HEK293 (cell line): ENCODE data around the gene NEK1.

ENCODE experiments used
- CTCF ChIA-PET: fragments of 350-600 bp; formaldehyde crosslinking; extraction: SDS; loops from one replicate; lab custom pipeline; 2021; ENCODE audit warnings: antibody characterized with exemption; lab: Yijun Ruan, JAX
- POLR2A ChIA-PET: fragments of 300-600 bp; formaldehyde crosslinking; extraction: SDS; loops from one replicate; lab custom pipeline; 2020; ENCODE audit warnings: antibody characterized with exemption, inconsistent platforms; lab: Yijun Ruan, JAX
- H3K27ac ChIP-seq: fragments of 200-500 bp; sonication (Bioruptor generic); 2 replicates; pipeline ENCODE4 v1.5.1; 2014; ENCODE audit warnings: low read depth, low read length, control low read depth, inconsistent platforms; ENCODE audit errors: extremely low read depth
- H3K36me3 ChIP-seq, 2 experiments: fragments of 200-500 bp in 1 of 2; sonication (Bioruptor generic) in 1 of 2; 1 replicate in 1 of 2; 2 replicates in 1 of 2; pipeline ENCODE4 v1.5.1; 2014 to 2017; ENCODE audit warnings: inconsistent platforms in 2 of 2, low read length in 2 of 2; ENCODE audit not compliant: control insufficient read depth in 2 of 2, insufficient read depth in 1 of 2
- H3K4me1 ChIP-seq: fragments of 200-500 bp; sonication (Bioruptor generic); 2 replicates; pipeline ENCODE4 v1.5.1; 2014; ENCODE audit warnings: mild to moderate bottlenecking, low read length, inconsistent platforms; ENCODE audit not compliant: control insufficient read depth, insufficient read depth
- H3K4me3 ChIP-seq: 2 replicates; pipeline ENCODE4 v1.5.1; 2011; ENCODE audit warnings: low read depth, mild to moderate bottlenecking, control low read depth, low read length, moderate library complexity
- H3K9me3 ChIP-seq: fragments of 200-500 bp; sonication (Bioruptor generic); 2 replicates; pipeline ENCODE4 v1.5.1; 2014; ENCODE audit warnings: low read depth, low read length, inconsistent platforms; ENCODE audit not compliant: control insufficient read depth, insufficient read depth
- GLI2 ChIP-seq: fragments of 450-650 bp; formaldehyde crosslinking; IDR thresholded peaks from 2 replicates; pipeline ENCODE4; 2017; ENCODE audit warnings: missing biosample characterization, missing genetic modification characterization, low read depth, borderline replicate concordance
- SALL2 ChIP-seq: fragments of 450-650 bp; formaldehyde crosslinking; IDR thresholded peaks from 2 replicates; pipeline ENCODE4 v1.5.0; 2017; ENCODE audit warnings: missing biosample characterization, mild to moderate bottlenecking, missing genetic modification characterization, borderline replicate concordance
- TCF7L2 ChIP-seq: IDR thresholded peaks from 2 replicates; pipeline ENCODE4 v1.6.1; 2011; ENCODE audit warnings: low read depth, mild to moderate bottlenecking, inconsistent platforms, low read length, moderate library complexity, borderline replicate concordance
- ZNF146 ChIP-seq: fragments of 450-650 bp; formaldehyde crosslinking; IDR thresholded peaks from 2 replicates; pipeline ENCODE4 v1.5.1; 2016; ENCODE audit warnings: missing biosample characterization, missing genetic modification characterization
- ZNF223 ChIP-seq: fragments of 450-650 bp; formaldehyde crosslinking; IDR thresholded peaks from 2 replicates; pipeline ENCODE4 v1.5.1; 2016; ENCODE audit warnings: missing biosample characterization, missing genetic modification characterization
- ZNF248 ChIP-seq: fragments of 450-650 bp; formaldehyde crosslinking; IDR thresholded peaks from 2 replicates; pipeline ENCODE4 v1.5.1; 2017; ENCODE audit warnings: missing biosample characterization, missing genetic modification characterization
- ZNF274 ChIP-seq, 2 experiments: fragments of 200-500 bp in 1 of 2; fragments of 450-650 bp in 1 of 2; sonication (Bioruptor generic) in 1 of 2; formaldehyde crosslinking in 1 of 2; IDR thresholded peaks; 2 replicates each; pipeline versions ENCODE4 v1.5.1 to v1.6.1; 2014 to 2016; ENCODE audit warnings: borderline replicate concordance in 1 of 2, inconsistent platforms in 1 of 2, low read length in 1 of 2, missing biosample characterization in 1 of 2, missing genetic modification characterization in 1 of 2
- ZNF654 ChIP-seq: fragments of 450-650 bp; formaldehyde crosslinking; IDR thresholded peaks from 2 replicates; pipeline ENCODE4 v1.5.1; 2016; ENCODE audit warnings: low read depth, missing biosample characterization, missing genetic modification characterization
- ZNF701 ChIP-seq: fragments of 450-650 bp; formaldehyde crosslinking; IDR thresholded peaks from 2 replicates; pipeline ENCODE4 v1.5.1; 2016; ENCODE audit warnings: missing biosample characterization, missing genetic modification characterization
- TF ChIP-seq, protein P1 (sequence below): fragments of 450-650 bp; formaldehyde crosslinking; IDR thresholded peaks from 2 replicates; pipeline ENCODE4 v1.5.1; 2016; ENCODE audit warnings: missing biosample characterization, missing genetic modification characterization
- TF ChIP-seq, protein P2 (sequence below): fragments of 450-650 bp; formaldehyde crosslinking; IDR thresholded peaks from 2 replicates; pipeline ENCODE4 v1.5.1; 2016; ENCODE audit warnings: missing biosample characterization, missing genetic modification characterization, low read depth
- TF ChIP-seq, protein P3 (sequence below): fragments of 450-650 bp; formaldehyde crosslinking; IDR thresholded peaks from 2 replicates; pipeline ENCODE4 v1.5.1; 2016; ENCODE audit warnings: missing biosample characterization, missing genetic modification characterization, borderline replicate concordance
- TF ChIP-seq, protein P4 (sequence below): fragments of 450-650 bp; formaldehyde crosslinking; IDR thresholded peaks from 2 replicates; pipeline ENCODE4 v1.5.1; 2017; ENCODE audit warnings: missing biosample characterization, missing genetic modification characterization
- TF ChIP-seq, protein P5 (sequence below): fragments of 450-650 bp; formaldehyde crosslinking; IDR thresholded peaks from 2 replicates; pipeline ENCODE4 v1.5.1; 2016; ENCODE audit warnings: missing biosample characterization, missing genetic modification characterization
- TF ChIP-seq, protein P6 (sequence below): fragments of 450-650 bp; IDR thresholded peaks from 2 replicates; pipeline ENCODE4 v1.5.1; 2018; ENCODE audit warnings: missing biosample characterization, mild to moderate bottlenecking, missing genetic modification characterization
- TF ChIP-seq, protein P7 (sequence below): fragments of 450-650 bp; formaldehyde crosslinking; IDR thresholded peaks from 2 replicates; pipeline ENCODE4 v1.5.1; 2016; ENCODE audit warnings: missing biosample characterization, missing genetic modification characterization

The NEK1 gene

DNA sequence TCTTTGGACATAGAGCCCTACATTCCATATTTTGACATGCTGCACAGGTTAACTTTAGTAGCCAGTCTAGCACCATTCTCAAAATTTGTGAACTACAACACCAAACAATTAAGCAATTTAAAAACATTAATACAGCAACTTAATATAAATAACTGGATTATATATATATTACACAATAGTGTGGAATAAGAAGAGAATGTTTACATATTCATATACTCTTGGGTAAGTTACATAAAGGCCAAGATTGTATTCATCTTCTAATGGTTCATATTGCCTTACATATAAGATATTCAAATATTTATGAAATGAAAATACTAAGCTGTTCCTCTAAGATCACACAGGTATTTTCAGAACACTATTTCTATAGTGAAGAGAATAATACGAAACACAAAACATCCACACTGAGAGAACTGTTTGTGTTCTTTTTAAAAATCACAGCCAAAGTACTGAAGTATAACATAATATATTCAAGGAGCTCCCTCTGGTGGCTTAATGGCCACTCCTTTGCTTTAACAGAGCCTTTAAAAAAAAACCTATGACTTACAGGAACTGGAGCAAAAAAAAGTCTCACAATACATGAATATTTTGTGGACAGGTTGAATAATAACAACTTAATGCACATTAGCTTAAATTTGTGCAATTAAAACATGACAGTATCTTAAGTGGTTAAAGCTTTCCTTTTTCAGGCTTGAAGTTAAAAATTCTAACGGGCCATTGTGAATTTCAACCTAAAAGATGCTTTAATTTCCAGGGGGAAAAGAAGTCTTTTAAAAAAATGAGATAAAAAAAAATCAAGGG is 46.2 kb downstream of the NEK1 start:
- TF ChIP-seq ZNF654 (tag by site-specific recombination) (peak; percentile 61), ZNF701 (no peak)
- TF ChIP-seq, protein P1, sequence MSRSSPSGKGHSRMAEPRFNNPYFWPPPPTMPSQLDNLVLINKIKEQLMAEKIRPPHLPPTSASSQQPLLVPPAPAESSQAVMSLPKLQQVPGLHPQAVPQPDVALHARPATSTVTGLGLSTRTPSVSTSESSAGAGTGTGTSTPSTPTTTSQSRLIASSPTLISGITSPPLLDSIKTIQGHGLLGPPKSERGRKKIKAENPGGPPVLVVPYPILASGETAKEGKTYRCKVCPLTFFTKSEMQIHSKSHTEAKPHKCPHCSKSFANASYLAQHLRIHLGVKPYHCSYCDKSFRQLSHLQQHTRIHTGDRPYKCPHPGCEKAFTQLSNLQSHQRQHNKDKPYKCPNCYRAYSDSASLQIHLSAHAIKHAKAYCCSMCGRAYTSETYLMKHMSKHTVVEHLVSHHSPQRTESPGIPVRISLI = 0 out of 2 replicates have a peak, but pooled peaks have one; percentile 47
- H3K27ac ChIP-seq = no peak overlapping the region
- no peaks in the 10 kb centered on the region for H3K9me3 ChIP-seq
- H3K4me3 ChIP-seq = no peak overlapping the region
- CTCF ChIA-PET = interaction anchor here (0.6 to 1.9 kb wide), 21 partner anchors 9 to 1529 kb away, joined by 3 to 17 read pairs (median 3); no protein-coding TSS in a partner anchor
- H3K36me3 ChIP-seq = no peaks in the 10 kb centered on the region
- POLR2A ChIA-PET = no interaction called here
- no peaks in the 10 kb centered on the region for H3K4me1 ChIP-seq

DNA sequence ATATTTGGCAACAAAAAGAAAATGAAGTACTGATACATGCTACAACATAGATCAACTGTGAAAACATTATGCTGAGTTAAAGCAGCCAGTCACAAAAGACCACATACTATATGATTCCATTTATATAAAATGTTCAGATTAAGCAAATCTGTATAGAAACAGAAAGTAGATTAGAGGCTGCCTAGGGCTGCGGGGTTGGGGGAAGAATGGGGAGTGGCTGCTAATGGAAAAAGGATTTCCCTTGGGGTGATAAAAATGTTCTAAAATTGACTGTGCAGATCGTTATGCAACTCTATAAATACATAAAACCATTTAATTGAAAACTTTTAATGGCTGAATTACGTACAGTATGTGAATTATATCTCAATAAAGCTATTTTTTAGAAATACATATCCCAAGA is 46.8 kb downstream of the NEK1 start:
- ChIA-PET POLR2A (no interaction called here), CTCF (interaction anchor here (0.7 to 1.9 kb wide), 11 partner anchors 9 to 643 kb away, joined by 3 to 17 read pairs (median 3); no protein-coding TSS in a partner anchor)
- Histone ChIP-seq H3K9me3 (no peaks in the 10 kb centered on the region), H3K4me3 (no peak overlapping the region), H3K36me3 (no peaks in the 10 kb centered on the region), H3K4me1 (no peaks in the 10 kb centered on the region), H3K27ac (no peak overlapping the region)
- TF ChIP-seq SALL2 = no peak
- TF ChIP-seq ZNF274 (IDR thresholded peaks at IDR 0.05; ENCODE audit: low read length) = no peak
- TF ChIP-seq ZNF274 (tag by site-specific recombination; IDR thresholded peaks at IDR 0.05; ENCODE audit: borderline replicate concordance) = no peak
- TF ChIP-seq, protein P2, sequence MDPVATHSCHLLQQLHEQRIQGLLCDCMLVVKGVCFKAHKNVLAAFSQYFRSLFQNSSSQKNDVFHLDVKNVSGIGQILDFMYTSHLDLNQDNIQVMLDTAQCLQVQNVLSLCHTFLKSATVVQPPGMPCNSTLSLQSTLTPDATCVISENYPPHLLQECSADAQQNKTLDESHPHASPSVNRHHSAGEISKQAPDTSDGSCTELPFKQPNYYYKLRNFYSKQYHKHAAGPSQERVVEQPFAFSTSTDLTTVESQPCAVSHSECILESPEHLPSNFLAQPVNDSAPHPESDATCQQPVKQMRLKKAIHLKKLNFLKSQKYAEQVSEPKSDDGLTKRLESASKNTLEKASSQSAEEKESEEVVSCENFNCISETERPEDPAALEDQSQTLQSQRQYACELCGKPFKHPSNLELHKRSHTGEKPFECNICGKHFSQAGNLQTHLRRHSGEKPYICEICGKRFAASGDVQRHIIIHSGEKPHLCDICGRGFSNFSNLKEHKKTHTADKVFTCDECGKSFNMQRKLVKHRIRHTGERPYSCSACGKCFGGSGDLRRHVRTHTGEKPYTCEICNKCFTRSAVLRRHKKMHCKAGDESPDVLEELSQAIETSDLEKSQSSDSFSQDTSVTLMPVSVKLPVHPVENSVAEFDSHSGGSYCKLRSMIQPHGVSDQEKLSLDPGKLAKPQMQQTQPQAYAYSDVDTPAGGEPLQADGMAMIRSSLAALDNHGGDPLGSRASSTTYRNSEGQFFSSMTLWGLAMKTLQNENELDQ (tag by site-specific recombination) = no peak
- TF ChIP-seq TCF7L2 = no peak
- no peak for TF ChIP-seq GLI2 (tag by site-specific recombination)
- TF ChIP-seq, protein P3, sequence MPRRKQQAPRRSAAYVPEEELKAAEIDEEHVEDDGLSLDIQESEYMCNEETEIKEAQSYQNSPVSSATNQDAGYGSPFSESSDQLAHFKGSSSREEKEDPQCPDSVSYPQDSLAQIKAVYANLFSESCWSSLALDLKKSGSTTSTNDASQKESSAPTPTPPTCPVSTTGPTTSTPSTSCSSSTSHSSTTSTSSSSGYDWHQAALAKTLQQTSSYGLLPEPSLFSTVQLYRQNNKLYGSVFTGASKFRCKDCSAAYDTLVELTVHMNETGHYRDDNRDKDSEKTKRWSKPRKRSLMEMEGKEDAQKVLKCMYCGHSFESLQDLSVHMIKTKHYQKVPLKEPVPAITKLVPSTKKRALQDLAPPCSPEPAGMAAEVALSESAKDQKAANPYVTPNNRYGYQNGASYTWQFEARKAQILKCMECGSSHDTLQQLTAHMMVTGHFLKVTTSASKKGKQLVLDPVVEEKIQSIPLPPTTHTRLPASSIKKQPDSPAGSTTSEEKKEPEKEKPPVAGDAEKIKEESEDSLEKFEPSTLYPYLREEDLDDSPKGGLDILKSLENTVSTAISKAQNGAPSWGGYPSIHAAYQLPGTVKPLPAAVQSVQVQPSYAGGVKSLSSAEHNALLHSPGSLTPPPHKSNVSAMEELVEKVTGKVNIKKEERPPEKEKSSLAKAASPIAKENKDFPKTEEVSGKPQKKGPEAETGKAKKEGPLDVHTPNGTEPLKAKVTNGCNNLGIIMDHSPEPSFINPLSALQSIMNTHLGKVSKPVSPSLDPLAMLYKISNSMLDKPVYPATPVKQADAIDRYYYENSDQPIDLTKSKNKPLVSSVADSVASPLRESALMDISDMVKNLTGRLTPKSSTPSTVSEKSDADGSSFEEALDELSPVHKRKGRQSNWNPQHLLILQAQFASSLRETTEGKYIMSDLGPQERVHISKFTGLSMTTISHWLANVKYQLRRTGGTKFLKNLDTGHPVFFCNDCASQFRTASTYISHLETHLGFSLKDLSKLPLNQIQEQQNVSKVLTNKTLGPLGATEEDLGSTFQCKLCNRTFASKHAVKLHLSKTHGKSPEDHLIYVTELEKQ (tag by site-specific recombination) = no peak
- TF ChIP-seq, protein P4, sequence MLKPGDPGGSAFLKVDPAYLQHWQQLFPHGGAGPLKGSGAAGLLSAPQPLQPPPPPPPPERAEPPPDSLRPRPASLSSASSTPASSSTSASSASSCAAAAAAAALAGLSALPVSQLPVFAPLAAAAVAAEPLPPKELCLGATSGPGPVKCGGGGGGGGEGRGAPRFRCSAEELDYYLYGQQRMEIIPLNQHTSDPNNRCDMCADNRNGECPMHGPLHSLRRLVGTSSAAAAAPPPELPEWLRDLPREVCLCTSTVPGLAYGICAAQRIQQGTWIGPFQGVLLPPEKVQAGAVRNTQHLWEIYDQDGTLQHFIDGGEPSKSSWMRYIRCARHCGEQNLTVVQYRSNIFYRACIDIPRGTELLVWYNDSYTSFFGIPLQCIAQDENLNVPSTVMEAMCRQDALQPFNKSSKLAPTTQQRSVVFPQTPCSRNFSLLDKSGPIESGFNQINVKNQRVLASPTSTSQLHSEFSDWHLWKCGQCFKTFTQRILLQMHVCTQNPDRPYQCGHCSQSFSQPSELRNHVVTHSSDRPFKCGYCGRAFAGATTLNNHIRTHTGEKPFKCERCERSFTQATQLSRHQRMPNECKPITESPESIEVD (tag by site-specific recombination) = no peak
- TF ChIP-seq, protein P5, sequence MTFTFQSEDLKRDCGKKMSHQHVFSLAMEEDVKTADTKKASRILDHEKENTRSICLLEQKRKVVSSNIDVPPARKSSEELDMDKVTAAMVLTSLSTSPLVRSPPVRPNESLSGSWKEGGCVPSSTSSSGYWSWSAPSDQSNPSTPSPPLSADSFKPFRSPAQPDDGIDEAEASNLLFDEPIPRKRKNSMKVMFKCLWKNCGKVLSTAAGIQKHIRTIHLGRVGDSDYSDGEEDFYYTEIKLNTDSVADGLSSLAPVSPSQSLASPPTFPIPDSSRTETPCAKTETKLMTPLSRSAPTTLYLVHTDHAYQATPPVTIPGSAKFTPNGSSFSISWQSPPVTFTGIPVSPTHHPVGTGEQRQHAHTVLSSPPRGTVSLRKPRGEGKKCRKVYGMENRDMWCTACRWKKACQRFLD (tag by site-specific recombination) = no peak
- TF ChIP-seq, protein P6, sequence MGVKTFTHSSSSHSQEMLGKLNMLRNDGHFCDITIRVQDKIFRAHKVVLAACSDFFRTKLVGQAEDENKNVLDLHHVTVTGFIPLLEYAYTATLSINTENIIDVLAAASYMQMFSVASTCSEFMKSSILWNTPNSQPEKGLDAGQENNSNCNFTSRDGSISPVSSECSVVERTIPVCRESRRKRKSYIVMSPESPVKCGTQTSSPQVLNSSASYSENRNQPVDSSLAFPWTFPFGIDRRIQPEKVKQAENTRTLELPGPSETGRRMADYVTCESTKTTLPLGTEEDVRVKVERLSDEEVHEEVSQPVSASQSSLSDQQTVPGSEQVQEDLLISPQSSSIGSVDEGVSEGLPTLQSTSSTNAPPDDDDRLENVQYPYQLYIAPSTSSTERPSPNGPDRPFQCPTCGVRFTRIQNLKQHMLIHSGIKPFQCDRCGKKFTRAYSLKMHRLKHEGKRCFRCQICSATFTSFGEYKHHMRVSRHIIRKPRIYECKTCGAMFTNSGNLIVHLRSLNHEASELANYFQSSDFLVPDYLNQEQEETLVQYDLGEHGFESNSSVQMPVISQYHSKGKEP (tag by site-specific recombination) = no peak
- TF ChIP-seq ZNF223 (tag by site-specific recombination) = no peak
- no peak for TF ChIP-seq ZNF146 (tag by site-specific recombination)
- TF ChIP-seq, protein P7, sequence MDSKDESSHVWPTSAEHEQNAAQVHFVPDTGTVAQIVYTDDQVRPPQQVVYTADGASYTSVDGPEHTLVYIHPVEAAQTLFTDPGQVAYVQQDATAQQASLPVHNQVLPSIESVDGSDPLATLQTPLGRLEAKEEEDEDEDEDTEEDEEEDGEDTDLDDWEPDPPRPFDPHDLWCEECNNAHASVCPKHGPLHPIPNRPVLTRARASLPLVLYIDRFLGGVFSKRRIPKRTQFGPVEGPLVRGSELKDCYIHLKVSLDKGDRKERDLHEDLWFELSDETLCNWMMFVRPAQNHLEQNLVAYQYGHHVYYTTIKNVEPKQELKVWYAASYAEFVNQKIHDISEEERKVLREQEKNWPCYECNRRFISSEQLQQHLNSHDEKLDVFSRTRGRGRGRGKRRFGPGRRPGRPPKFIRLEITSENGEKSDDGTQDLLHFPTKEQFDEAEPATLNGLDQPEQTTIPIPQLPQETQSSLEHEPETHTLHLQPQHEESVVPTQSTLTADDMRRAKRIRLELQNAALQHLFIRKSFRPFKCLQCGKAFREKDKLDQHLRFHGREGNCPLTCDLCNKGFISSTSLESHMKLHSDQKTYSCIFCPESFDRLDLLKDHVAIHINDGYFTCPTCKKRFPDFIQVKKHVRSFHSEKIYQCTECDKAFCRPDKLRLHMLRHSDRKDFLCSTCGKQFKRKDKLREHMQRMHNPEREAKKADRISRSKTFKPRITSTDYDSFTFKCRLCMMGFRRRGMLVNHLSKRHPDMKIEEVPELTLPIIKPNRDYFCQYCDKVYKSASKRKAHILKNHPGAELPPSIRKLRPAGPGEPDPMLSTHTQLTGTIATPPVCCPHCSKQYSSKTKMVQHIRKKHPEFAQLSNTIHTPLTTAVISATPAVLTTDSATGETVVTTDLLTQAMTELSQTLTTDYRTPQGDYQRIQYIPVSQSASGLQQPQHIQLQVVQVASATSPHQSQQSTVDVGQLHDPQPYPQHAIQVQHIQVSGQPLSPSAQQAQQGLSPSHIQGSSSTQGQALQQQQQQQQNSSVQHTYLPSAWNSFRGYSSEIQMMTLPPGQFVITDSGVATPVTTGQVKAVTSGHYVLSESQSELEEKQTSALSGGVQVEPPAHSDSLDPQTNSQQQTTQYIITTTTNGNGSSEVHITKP = no peak
- TF ChIP-seq ZNF248 = no peak
